Natural killer cell (primary cell): ENCODE measurements around the gene PIK3R1. TPM values are rescaled to one million over a fixed set of nuclear protein-coding genes. Genes with fewer than 3 reads are reported as not detected.

Source experiments
- ATAC-seq, 3 donors: fragments of 150-1000 bp in 2 of 3; fragments of 200-7000 bp in 1 of 3; cut with Tn5 transposase; 1 replicate in 1 of 3; 2 replicates in 2 of 3; pipeline ENCODE4 v1.10.0; 2021; ENCODE audit warnings: mild to moderate bottlenecking in 2 of 3, moderate library complexity in 2 of 3
- DNase-seq, 2 donors: peaks; one replicate each; pipeline versions ENCODE4 v3.0.0 to v3.0.0-alpha.2; 2013 to 2021; ENCODE audit warnings: mixed read lengths in 1 of 2
- H3K27ac ChIP-seq: one replicate; pipeline ENCODE4 v1.5.1; 2013; ENCODE audit warnings: mild to moderate bottlenecking, low read length
- H3K27me3 ChIP-seq: one replicate; pipeline ENCODE4 v1.6.1; 2013; ENCODE audit warnings: low read length; ENCODE audit not compliant: control insufficient read depth, insufficient read depth
- H3K36me3 ChIP-seq: one replicate; pipeline ENCODE4 v1.6.1; 2013; ENCODE audit warnings: low read length; ENCODE audit not compliant: control insufficient read depth, insufficient read depth
- H3K4me1 ChIP-seq: one replicate; pipeline ENCODE4 v1.6.1; 2013; ENCODE audit warnings: low read length; ENCODE audit not compliant: control insufficient read depth, insufficient read depth
- H3K4me3 ChIP-seq: one replicate; pipeline ENCODE4 v1.5.1; 2013; ENCODE audit warnings: low read length
- H3K9me3 ChIP-seq: one replicate; pipeline ENCODE4 v1.6.1; 2013; ENCODE audit warnings: low read length; ENCODE audit not compliant: control insufficient read depth, insufficient read depth
- H3K27ac Mint-ChIP-seq, 2 donors: one replicate each; pipeline ENCODE4 v1.8.0; 2022; ENCODE audit warnings: mild to moderate bottlenecking in 2 of 2, mixed read lengths in 2 of 2, moderate library complexity in 1 of 2
- H3K27me3 Mint-ChIP-seq, 2 donors: one replicate each; pipeline ENCODE4 v1.8.0; 2022; ENCODE audit warnings: low read depth in 2 of 2, mixed read lengths in 2 of 2
- H3K36me3 Mint-ChIP-seq: one replicate; pipeline ENCODE4 v1.8.0; 2022; ENCODE audit warnings: mixed read lengths
- H3K4me1 Mint-ChIP-seq, 2 donors: one replicate each; pipeline ENCODE4 v1.8.0; 2022; ENCODE audit warnings: mixed read lengths in 2 of 2
- H3K4me3 Mint-ChIP-seq: one replicate; pipeline ENCODE4 v1.8.0; 2022; ENCODE audit warnings: mild to moderate bottlenecking, moderate library complexity, mixed read lengths
- H3K9me3 Mint-ChIP-seq, 2 donors: one replicate each; pipeline ENCODE4 v1.8.0; 2022; ENCODE audit warnings: mixed read lengths in 2 of 2
- WGBS: methylation state at CpG from one replicate; pipeline ENCODE4 v1.1.7; 2013; ENCODE audit warnings: missing lambda C conversion rate; ENCODE audit not compliant: insufficient coverage; 5-methylcytosine and 5-hydroxymethylcytosine counted together
- intact Hi-C: fragments of 100-400 bp; cut with micrococcal nuclease; formaldehyde crosslinking; loops from one replicate; pipeline ENCODE4 v1.14.2; 2022
- total RNA-seq, 4 donors: library from RNA; stranded (reverse); fragments of 120-200 nt in 1 of 4; gene quantifications; one replicate each; pipeline versions ENCODE4 v1.2.3 to v1.2.4, GENCODE V29; 2013 to 2022
- TF ChIP-seq, protein P1 (sequence below): fragments of 200-600 bp; IDR thresholded peaks from one replicate; pipeline ENCODE4 v1.8.0; 2022; ENCODE audit warnings: antibody characterized with exemption

The PIK3R1 gene
- total RNA-seq, 3 donors from 2014 or later (not counting 1 experiment from before 2014, with no cell fraction given): 307 to 365 (median 313) TPM

DNA sequence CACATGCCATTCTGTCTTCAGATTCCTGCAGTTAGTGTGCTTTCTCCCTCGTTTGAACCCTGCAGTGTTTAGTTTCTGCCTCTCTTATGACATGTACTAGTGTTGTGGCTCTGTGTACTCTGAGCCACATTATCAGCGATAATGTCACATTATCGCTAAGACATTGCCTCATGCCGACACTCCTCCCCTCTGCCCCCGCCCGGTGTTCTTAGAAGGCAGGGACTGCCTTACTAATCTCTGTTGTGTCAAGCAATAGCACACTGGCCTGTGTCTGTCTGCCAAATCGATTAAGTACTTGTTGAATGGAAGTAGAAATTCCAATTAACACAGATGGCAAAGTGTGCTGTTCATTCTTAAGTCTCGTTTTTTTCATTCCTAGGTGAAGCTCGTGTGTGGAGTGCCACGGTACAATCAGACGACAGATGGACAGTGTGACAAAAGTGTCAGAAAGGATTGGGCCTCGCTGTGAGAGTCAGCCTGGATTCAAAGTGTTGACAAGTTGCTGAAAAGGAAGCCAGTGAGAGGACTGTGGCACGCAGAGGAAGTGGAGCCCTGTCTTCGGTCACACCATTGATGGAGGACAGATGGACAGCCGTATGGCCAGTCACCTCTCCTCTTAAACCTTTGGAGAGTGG, 10.5 kb downstream of the PIK3R1 start:
- Mint-ChIP-seq H3K27me3 (no peaks in the 10 kb centered on the region), H3K4me1 (peaks cover 94% of the 10 kb centered on the region in 2 donors), H3K36me3 (peaks cover 6% of the 10 kb centered on the region), H3K4me3 (peak overlapping the region; percentile 76), H3K27ac (peak overlapping the region; percentile 88 to 91), H3K9me3 (no peaks in the 10 kb centered on the region)
- H3K36me3 ChIP-seq: peaks cover 31% of the 10 kb centered on the region
- no peak for DNase-seq
- H3K27me3 ChIP-seq: no peaks in the 10 kb centered on the region
- H3K27ac ChIP-seq: peak overlapping the region; percentile 55
- H3K9me3 ChIP-seq: peaks cover under 1% of the 10 kb centered on the region
- WGBS: 72% methylated on average over 15 of the region's 15 CpGs
- H3K4me3 ChIP-seq: no peak overlapping the region
- H3K4me1 ChIP-seq: peaks cover 40% of the 10 kb centered on the region
- intact Hi-C loops: no loop called here
- ATAC-seq: peak; percentile 50 to 57 (median 53)
- TF ChIP-seq, protein P1, sequence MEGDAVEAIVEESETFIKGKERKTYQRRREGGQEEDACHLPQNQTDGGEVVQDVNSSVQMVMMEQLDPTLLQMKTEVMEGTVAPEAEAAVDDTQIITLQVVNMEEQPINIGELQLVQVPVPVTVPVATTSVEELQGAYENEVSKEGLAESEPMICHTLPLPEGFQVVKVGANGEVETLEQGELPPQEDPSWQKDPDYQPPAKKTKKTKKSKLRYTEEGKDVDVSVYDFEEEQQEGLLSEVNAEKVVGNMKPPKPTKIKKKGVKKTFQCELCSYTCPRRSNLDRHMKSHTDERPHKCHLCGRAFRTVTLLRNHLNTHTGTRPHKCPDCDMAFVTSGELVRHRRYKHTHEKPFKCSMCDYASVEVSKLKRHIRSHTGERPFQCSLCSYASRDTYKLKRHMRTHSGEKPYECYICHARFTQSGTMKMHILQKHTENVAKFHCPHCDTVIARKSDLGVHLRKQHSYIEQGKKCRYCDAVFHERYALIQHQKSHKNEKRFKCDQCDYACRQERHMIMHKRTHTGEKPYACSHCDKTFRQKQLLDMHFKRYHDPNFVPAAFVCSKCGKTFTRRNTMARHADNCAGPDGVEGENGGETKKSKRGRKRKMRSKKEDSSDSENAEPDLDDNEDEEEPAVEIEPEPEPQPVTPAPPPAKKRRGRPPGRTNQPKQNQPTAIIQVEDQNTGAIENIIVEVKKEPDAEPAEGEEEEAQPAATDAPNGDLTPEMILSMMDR: no peak

DNA sequence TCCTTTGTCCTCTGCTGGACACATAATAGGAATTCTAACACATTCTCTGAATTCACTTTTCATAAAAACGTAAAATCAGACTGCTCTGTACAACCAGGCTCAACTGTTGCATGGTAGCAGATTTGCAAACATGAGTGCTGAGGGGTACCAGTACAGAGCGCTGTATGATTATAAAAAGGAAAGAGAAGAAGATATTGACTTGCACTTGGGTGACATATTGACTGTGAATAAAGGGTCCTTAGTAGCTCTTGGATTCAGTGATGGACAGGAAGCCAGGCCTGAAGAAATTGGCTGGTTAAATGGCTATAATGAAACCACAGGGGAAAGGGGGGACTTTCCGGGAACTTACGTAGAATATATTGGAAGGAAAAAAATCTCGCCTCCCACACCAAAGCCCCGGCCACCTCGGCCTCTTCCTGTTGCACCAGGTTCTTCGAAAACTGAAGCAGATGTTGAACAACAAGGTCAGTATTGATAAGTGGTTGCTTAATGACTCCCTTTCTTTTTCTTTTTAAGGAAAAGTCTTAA, 11.1 kb downstream of the PIK3R1 start:
- Mint-ChIP-seq H3K9me3 (no peaks in the 10 kb centered on the region), H3K27ac (peak overlapping the region; percentile 88 to 91), H3K27me3 (no peaks in the 10 kb centered on the region), H3K36me3 (peaks cover 6% of the 10 kb centered on the region), H3K4me1 (peaks cover 96 to 97% of the 10 kb centered on the region in 2 donors), H3K4me3 (peak overlapping the region; percentile 76)
- peaks cover 44% of the 10 kb centered on the region for H3K4me1 ChIP-seq
- DNase-seq (no peak), ATAC-seq (peak in 2 of 3 donors; percentile 22 to 51)
- TF ChIP-seq, protein P1: no peak
- H3K27me3 ChIP-seq: no peaks in the 10 kb centered on the region
- peaks cover 33% of the 10 kb centered on the region for H3K36me3 ChIP-seq
- H3K9me3 ChIP-seq: no peaks in the 10 kb centered on the region
- intact Hi-C loops: no loop called here
- H3K27ac ChIP-seq: peak overlapping the region; percentile 55
- 70% methylated on average over 6 of the region's 8 CpGs for WGBS
- H3K4me3 ChIP-seq: no peak overlapping the region

DNA sequence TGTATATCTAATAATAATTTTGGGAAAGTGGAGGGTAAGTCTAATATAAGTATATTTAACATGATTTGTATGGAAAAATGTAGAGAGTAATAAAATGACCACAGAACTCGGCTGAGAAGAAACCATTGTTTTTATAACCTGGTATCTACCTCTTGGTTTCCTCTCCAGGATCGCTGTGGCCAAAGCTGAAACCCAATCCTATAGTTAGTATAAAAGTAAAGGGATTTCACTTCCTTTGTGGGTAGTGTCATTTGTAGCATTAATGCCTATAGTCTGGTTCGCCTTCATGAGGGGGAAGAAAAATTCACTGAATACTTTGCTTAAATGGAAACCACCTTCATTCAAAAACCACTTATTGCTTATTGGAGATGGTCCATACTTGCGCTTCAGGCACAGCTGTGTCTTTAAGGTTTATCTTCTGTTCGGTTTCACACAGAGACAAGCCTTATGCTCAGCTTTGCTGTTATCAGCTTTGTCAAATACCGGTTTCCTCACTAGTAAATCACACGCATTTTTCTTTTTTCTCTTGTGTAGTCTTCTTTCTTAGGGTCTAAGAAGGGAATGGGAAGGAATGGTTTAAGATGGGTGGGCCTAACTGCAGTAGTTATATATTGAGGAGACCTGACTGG, 12.1 kb downstream of the PIK3R1 start:
- Mint-ChIP-seq H3K9me3 (no peaks in the 10 kb centered on the region), H3K4me1 (peaks cover 95 to 96% of the 10 kb centered on the region in 2 donors), H3K27ac (peak overlapping the region; percentile 88 to 91), H3K27me3 (no peaks in the 10 kb centered on the region), H3K4me3 (no peak overlapping the region), H3K36me3 (peaks cover 6% of the 10 kb centered on the region)
- 67% methylated on average over 6 of the region's 7 CpGs for WGBS
- TF ChIP-seq, protein P1: no peak
- no peaks in the 10 kb centered on the region for H3K9me3 ChIP-seq
- peaks cover 34% of the 10 kb centered on the region for H3K36me3 ChIP-seq
- no peak overlapping the region for H3K27ac ChIP-seq
- no peak overlapping the region for H3K4me3 ChIP-seq
- peaks cover 49% of the 10 kb centered on the region for H3K4me1 ChIP-seq
- H3K27me3 ChIP-seq: no peaks in the 10 kb centered on the region
- DNase-seq (no peak), ATAC-seq (no peak)
- intact Hi-C loops: no loop called here
